Panc1 (cell line): ENCODE measurements around the gene PKP4. TPM values are rescaled to one million over a fixed set of nuclear protein-coding genes. Genes with fewer than 3 reads are reported as not detected.

Experiments used
- ATAC-seq: fragments of 200-7000 bp; cut with Tn5 transposase; 2 replicates; pipeline ENCODE4 v1.9.1; 2020; ENCODE audit warnings: mild to moderate bottlenecking, moderate library complexity
- BruUV-seq: library from RNA; stranded (reverse); fragments of 400-500 nt; replicated peaks from 2 replicates; lab custom pipeline; 2021; lab: Mats Ljungman, UMichigan
- CTCF ChIA-PET: fragments of 300-600 bp; sonication (Branson Sonifier 250); formaldehyde crosslinking; loops from one replicate; lab custom pipeline; 2022; ENCODE audit warnings: antibody characterized with exemption; lab: Charles Lee
- POLR2A ChIA-PET: fragments of 300-600 bp; sonication (Branson Sonifier 250); formaldehyde crosslinking; loops from one replicate; lab custom pipeline; 2022; ENCODE audit warnings: antibody characterized with exemption; lab: Charles Lee
- DNase-seq: peaks from one replicate; pipeline ENCODE4 v3.0.0-alpha.2; 2010; ENCODE audit warnings: low read depth, low spot score
- H3K27ac ChIP-seq: 2 replicates; pipeline ENCODE4 v1.5.1; 2011; ENCODE audit warnings: mild to moderate bottlenecking, low read length, inconsistent platforms
- H3K27me3 ChIP-seq: fragments of 200-500 bp; sonication (Bioruptor generic); 2 replicates; pipeline ENCODE4 v1.6.0; 2014; ENCODE audit warnings: low read length, inconsistent platforms; ENCODE audit not compliant: control insufficient read depth, insufficient read depth
- H3K36me3 ChIP-seq: fragments of 200-500 bp; sonication (Bioruptor generic); 2 replicates; pipeline ENCODE4 v1.5.1; 2014; ENCODE audit warnings: inconsistent platforms, mild to moderate bottlenecking, low read length, moderate library complexity; ENCODE audit not compliant: control insufficient read depth, insufficient read depth
- H3K4me1 ChIP-seq: 2 replicates; pipeline ENCODE4 v1.5.1; 2011; ENCODE audit warnings: inconsistent platforms, mild to moderate bottlenecking, low read length, moderate library complexity; ENCODE audit not compliant: control insufficient read depth, insufficient read depth
- H3K4me3 ChIP-seq, 2 experiments: 2 replicates each; pipeline ENCODE4 v1.5.1; 2011 to 2012; ENCODE audit warnings: low read depth in 2 of 2, low read length in 2 of 2, mild to moderate bottlenecking in 2 of 2, inconsistent platforms in 1 of 2, moderate library complexity in 1 of 2
- H3K9me3 ChIP-seq: fragments of 200-500 bp; sonication (Bioruptor generic); 2 replicates; pipeline ENCODE4 v1.5.1; 2014; ENCODE audit warnings: low read depth, mild to moderate bottlenecking, inconsistent platforms, low read length, moderate library complexity; ENCODE audit not compliant: control insufficient read depth, insufficient read depth
- POLR2AphosphoS5 ChIP-seq: IDR thresholded peaks from 2 replicates; pipeline ENCODE4 v1.6.1; 2012; ENCODE audit warnings: mild to moderate bottlenecking, low read depth, low read length, moderate library complexity
- SIN3A ChIP-seq: IDR thresholded peaks from 2 replicates; pipeline ENCODE4 v1.6.1; 2012; ENCODE audit warnings: low read depth, mild to moderate bottlenecking, low read length, moderate library complexity, borderline replicate concordance; ENCODE audit not compliant: insufficient read depth
- TCF7L2 ChIP-seq: IDR thresholded peaks from 2 replicates; pipeline ENCODE4 v1.6.1; 2011; ENCODE audit warnings: mild to moderate bottlenecking, low read depth, low read length, inconsistent platforms
- in situ Hi-C: cut with HindIII; loops from 2 replicates; pipeline ENCODE4 v1.10.0; 2016; ENCODE audit warnings: low sequenced_read_pairs, low pct_unique_long_range_greater_than_20kb
- intact Hi-C: fragments of 100-400 bp; cut with micrococcal nuclease; formaldehyde crosslinking; loops from one replicate; pipeline ENCODE4 v1.10.0; 2022; ENCODE audit not compliant: unreplicated experiment
- total RNA-seq: library from RNA; stranded (reverse); gene quantifications from one replicate; pipeline ENCODE4 v1.2.1, GENCODE V29; 2021; ENCODE audit not compliant: unreplicated experiment
- TF ChIP-seq, protein P1 (sequence below), 2 experiments: IDR thresholded peaks; 2 replicates each; pipeline ENCODE4 v1.6.1; 2011 to 2012; ENCODE audit warnings: low read depth in 2 of 2, control low read depth in 1 of 2, low read length in 1 of 2, mild to moderate bottlenecking in 1 of 2, moderate library complexity in 1 of 2; ENCODE audit not compliant: insufficient read depth in 1 of 2
- TF ChIP-seq, protein P2 (sequence below): fragments of 450-650 bp; IDR thresholded peaks from 2 replicates; pipeline ENCODE4 v1.5.1; 2017; ENCODE audit warnings: mild to moderate bottlenecking

Gene PKP4
- total RNA-seq, 1 experiment from 2014 or later, result 81.7 TPM

DNA sequence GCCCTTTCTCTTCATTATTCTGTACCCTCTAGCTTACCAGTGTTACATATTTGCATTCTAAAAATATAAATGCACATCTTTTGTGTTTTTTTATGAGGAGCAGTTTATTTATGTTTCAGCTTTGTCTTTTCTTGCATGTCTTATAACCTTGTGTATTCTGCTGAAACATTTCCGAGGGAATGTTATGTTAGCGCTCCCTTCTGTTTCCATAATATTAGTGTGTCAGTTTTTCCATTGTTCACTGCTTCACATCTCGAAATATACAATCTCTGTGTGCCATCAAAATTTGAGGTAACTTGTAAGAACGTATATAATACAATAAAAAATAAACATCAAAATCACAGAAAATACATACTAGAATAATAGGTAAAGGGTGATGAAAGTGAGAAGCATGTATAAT is 153.3 kb downstream of the PKP4 start:
- CTCF ChIA-PET, result no interaction called here

DNA sequence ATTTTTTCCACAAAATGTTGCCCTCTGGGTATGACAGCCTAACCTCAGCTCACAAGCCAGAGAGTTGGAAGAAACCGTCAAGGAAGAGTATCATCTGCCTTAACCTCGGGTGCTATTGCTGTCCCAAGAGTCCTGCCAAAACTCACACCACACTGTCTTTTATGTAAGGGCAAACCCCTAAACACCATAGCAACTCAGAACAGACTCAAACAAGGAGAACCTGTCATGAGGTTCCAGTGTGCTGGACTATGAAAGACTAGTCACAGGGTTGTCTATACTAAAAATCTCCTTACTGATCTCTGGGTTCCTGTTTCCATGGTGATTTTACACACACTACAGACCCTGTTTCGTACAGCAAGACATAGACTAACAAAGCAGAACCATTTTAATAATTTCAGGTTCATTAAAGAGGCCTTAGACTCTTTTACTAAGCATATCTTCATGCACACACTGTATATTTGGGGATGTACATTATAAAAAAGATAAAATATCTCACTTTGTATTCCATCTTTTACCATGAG is 159.8 kb downstream of the PKP4 start:
- Histone ChIP-seq H3K4me1 (peaks cover 5% of the 10 kb centered on the region; the same call in 1 of the 2 replicates), H3K4me3 (no peak overlapping the region), H3K9me3 (no peaks in the 10 kb centered on the region), H3K36me3 (peaks cover 2% of the 10 kb centered on the region; the same call in 1 of the 2 replicates), H3K27me3 (no peaks in the 10 kb centered on the region), H3K27ac (no peak overlapping the region)
- in situ Hi-C loops (no loop called here), intact Hi-C loops (no loop called here)
- ChIA-PET CTCF (no interaction called here), POLR2A (no interaction called here)
- DNase-seq (no peak), ATAC-seq (no peak)
- TF ChIP-seq SIN3A, result no peak
- no peak for TF ChIP-seq POLR2AphosphoS5
- no TSS peak for BruUV-seq

More for the DNA sequence above, 153.3 kb downstream of the PKP4 start:
- no peak overlapping the region for H3K4me3 ChIP-seq
- H3K4me1 ChIP-seq, result no peaks in the 10 kb centered on the region
- intact Hi-C loops (no loop called here), in situ Hi-C loops (no loop called here)
- ATAC-seq, result no peak
- DNase-seq, result no peak
- no peaks in the 10 kb centered on the region; the same call in 1 of the 2 replicates for H3K36me3 ChIP-seq
- no peak overlapping the region for H3K27ac ChIP-seq
- TF ChIP-seq POLR2AphosphoS5, result no peak
- TF ChIP-seq TCF7L2, result no peak
- no peak for TF ChIP-seq SIN3A
- TF ChIP-seq, protein P1, sequence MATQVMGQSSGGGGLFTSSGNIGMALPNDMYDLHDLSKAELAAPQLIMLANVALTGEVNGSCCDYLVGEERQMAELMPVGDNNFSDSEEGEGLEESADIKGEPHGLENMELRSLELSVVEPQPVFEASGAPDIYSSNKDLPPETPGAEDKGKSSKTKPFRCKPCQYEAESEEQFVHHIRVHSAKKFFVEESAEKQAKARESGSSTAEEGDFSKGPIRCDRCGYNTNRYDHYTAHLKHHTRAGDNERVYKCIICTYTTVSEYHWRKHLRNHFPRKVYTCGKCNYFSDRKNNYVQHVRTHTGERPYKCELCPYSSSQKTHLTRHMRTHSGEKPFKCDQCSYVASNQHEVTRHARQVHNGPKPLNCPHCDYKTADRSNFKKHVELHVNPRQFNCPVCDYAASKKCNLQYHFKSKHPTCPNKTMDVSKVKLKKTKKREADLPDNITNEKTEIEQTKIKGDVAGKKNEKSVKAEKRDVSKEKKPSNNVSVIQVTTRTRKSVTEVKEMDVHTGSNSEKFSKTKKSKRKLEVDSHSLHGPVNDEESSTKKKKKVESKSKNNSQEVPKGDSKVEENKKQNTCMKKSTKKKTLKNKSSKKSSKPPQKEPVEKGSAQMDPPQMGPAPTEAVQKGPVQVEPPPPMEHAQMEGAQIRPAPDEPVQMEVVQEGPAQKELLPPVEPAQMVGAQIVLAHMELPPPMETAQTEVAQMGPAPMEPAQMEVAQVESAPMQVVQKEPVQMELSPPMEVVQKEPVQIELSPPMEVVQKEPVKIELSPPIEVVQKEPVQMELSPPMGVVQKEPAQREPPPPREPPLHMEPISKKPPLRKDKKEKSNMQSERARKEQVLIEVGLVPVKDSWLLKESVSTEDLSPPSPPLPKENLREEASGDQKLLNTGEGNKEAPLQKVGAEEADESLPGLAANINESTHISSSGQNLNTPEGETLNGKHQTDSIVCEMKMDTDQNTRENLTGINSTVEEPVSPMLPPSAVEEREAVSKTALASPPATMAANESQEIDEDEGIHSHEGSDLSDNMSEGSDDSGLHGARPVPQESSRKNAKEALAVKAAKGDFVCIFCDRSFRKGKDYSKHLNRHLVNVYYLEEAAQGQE (IDR thresholded peaks at IDR 0.05; ENCODE audit: insufficient read depth in 1 of 2, low read depth in 2 of 2, low read length in 1 of 2), result no peak
- TF ChIP-seq, protein P2, sequence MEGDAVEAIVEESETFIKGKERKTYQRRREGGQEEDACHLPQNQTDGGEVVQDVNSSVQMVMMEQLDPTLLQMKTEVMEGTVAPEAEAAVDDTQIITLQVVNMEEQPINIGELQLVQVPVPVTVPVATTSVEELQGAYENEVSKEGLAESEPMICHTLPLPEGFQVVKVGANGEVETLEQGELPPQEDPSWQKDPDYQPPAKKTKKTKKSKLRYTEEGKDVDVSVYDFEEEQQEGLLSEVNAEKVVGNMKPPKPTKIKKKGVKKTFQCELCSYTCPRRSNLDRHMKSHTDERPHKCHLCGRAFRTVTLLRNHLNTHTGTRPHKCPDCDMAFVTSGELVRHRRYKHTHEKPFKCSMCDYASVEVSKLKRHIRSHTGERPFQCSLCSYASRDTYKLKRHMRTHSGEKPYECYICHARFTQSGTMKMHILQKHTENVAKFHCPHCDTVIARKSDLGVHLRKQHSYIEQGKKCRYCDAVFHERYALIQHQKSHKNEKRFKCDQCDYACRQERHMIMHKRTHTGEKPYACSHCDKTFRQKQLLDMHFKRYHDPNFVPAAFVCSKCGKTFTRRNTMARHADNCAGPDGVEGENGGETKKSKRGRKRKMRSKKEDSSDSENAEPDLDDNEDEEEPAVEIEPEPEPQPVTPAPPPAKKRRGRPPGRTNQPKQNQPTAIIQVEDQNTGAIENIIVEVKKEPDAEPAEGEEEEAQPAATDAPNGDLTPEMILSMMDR, result no peak
- H3K9me3 ChIP-seq, result no peaks in the 10 kb centered on the region
- no TSS peak for BruUV-seq
- POLR2A ChIA-PET, result no interaction called here
- H3K27me3 ChIP-seq, result no peaks in the 10 kb centered on the region

DNA sequence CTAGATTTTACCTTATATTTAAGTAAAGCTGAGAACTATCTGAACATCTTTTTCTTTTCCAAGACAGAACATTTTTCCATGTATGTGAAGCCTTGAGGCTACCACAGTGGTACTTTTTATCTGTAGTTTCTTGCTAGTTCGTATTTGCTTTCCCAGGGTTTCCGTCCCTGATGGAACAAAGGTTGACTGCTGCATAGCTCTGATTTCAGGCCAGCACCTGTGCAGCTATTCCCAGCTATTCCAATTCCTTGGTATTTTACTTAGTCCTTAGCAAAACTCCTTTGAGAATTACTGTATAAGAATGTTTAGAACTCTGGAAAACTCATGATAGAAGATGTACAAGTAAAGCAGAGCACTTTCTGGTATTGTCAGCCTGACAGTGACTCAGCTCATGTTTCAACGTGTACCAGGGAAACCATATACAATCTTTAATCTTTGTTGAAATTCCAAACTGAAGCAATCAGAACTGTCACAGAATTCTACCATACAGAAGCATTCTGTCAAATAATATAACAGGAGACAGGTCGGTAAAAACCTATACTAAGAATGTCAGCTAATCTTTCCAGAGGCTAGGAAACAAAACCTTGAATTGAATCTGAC is 162.2 kb downstream of the PKP4 start:
- BruUV-seq, result no TSS peak
- POLR2A ChIA-PET, result interaction anchor here (0.7 kb wide), 2 partner anchors 136 to 426 kb away, joined by 3 to 6 read pairs; no protein-coding TSS in a partner anchor
- in situ Hi-C loops (no loop called here), intact Hi-C loops (no loop called here)
- CTCF ChIA-PET, result no interaction called here
- no peak overlapping the region for H3K27ac ChIP-seq
- H3K27me3 ChIP-seq, result no peaks in the 10 kb centered on the region
- TF ChIP-seq, protein P1 (IDR thresholded peaks at IDR 0.05; ENCODE audit: insufficient read depth in 1 of 2, low read depth in 2 of 2, low read length in 1 of 2), result no peak
- TF ChIP-seq TCF7L2, result no peak
- TF ChIP-seq, protein P2, result no peak
- no peak for TF ChIP-seq SIN3A
- TF ChIP-seq POLR2AphosphoS5, result no peak
- ATAC-seq, result no peak
- no peaks in the 10 kb centered on the region for H3K9me3 ChIP-seq
- peaks cover 6% of the 10 kb centered on the region; the same call in 1 of the 2 replicates for H3K36me3 ChIP-seq
- H3K4me3 ChIP-seq, result no peak overlapping the region
- DNase-seq, result no peak
- H3K4me1 ChIP-seq, result peaks cover 5% of the 10 kb centered on the region; the same call in 1 of the 2 replicates
